ENCODE measurements around the gene ARFIP1. TPM values are rescaled to one million over a fixed set of nuclear protein-coding genes. Genes with fewer than 3 reads are reported as not detected.

ARFIP1 gene
- total RNA-seq, 4 donors from 2014 or later: 8.4 to 11.9 (median 9.7) TPM

GRCh38 chr4:152870606-152871005, 90.9 kb downstream of the ARFIP1 start:
- Histone ChIP-seq H3K4me3 (no peak overlapping the region), H3K27ac (no peak overlapping the region), H3K4me1 (no peaks in the 10 kb centered on the region), H3K27me3 (no peaks in the 10 kb centered on the region), H3K36me3 (peaks cover 0 to 7% of the 10 kb centered on the region in 2 donors), H3K9me3 (no peaks in the 10 kb centered on the region)
- DNase-seq (no peak), ATAC-seq (no peak)
- in situ Hi-C loops (cut with MboI; ENCODE audit: low sequenced_read_pairs in 4 of 4) (no loop called here), intact Hi-C loops (cut with DNase I; ENCODE audit: low total_unique reads) (no loop called here)
- TF ChIP-seq CTCF (IDR thresholded peaks at IDR 0.05 in 4 of 5, conservative IDR thresholded peaks at IDR 0.05 in 1 of 5) (no peak), POLR2A (IDR thresholded peaks at IDR 0.05) (no peak)

GRCh38 chr4:152875261-152875660, 95.5 kb downstream of the ARFIP1 start:
- Histone ChIP-seq H3K4me1 (no peaks in the 10 kb centered on the region), H3K36me3 (peaks cover 0 to 7% of the 10 kb centered on the region in 2 donors), H3K27me3 (no peaks in the 10 kb centered on the region), H3K4me3 (no peak overlapping the region), H3K9me3 (no peaks in the 10 kb centered on the region), H3K27ac (no peak overlapping the region)
- no peak for ATAC-seq
- in situ Hi-C loops (cut with MboI; ENCODE audit: low sequenced_read_pairs in 4 of 4) (no loop called here), intact Hi-C loops (cut with DNase I; ENCODE audit: low total_unique reads) (no loop called here)
- no peak for TF ChIP-seq CTCF (IDR thresholded peaks at IDR 0.05 in 4 of 5, conservative IDR thresholded peaks at IDR 0.05 in 1 of 5)
- TF ChIP-seq POLR2A (IDR thresholded peaks at IDR 0.05): no peak
- DNase-seq: no peak

- Histone ChIP-seq H3K4me3 (no peak overlapping the region), H3K4me1 (no peaks in the 10 kb centered on the region), H3K27me3 (no peaks in the 10 kb centered on the region), H3K27ac (no peak overlapping the region), H3K36me3 (peaks cover under 1 to 10% of the 10 kb centered on the region in 2 donors), H3K9me3 (no peaks in the 10 kb centered on the region)
- DNase-seq: no peak
- in situ Hi-C loops (cut with MboI; ENCODE audit: low sequenced_read_pairs in 4 of 4) (no loop called here), intact Hi-C loops (cut with DNase I; ENCODE audit: low total_unique reads) (no loop called here)
- ATAC-seq: no peak
- TF ChIP-seq CTCF (IDR thresholded peaks at IDR 0.05 in 4 of 5, conservative IDR thresholded peaks at IDR 0.05 in 1 of 5) (no peak), POLR2A (IDR thresholded peaks at IDR 0.05) (no peak)
Observed at GRCh38 chr4:152877868-152878267, 98.1 kb downstream of the ARFIP1 start.

- ATAC-seq (no peak), DNase-seq (no peak)
- intact Hi-C loops (cut with DNase I; ENCODE audit: low total_unique reads): no loop called here
- Histone ChIP-seq H3K27ac (no peak overlapping the region), H3K9me3 (no peaks in the 10 kb centered on the region), H3K4me1 (no peaks in the 10 kb centered on the region), H3K36me3 (peaks cover 3 to 15% of the 10 kb centered on the region in 2 donors), H3K27me3 (no peaks in the 10 kb centered on the region), H3K4me3 (no peak overlapping the region)
- in situ Hi-C loops (cut with MboI; ENCODE audit: low sequenced_read_pairs in 4 of 4): no loop called here
- no peak for TF ChIP-seq POLR2A (IDR thresholded peaks at IDR 0.05)
- TF ChIP-seq CTCF (IDR thresholded peaks at IDR 0.05 in 4 of 5, conservative IDR thresholded peaks at IDR 0.05 in 1 of 5): no peak
Observed at GRCh38 chr4:152880263-152880662, 100.5 kb downstream of the ARFIP1 start.

GRCh38 chr4:152881974-152882373, 102.2 kb downstream of the ARFIP1 start:
- Histone ChIP-seq H3K36me3 (peaks cover 3 to 15% of the 10 kb centered on the region in 2 donors), H3K4me3 (no peak overlapping the region), H3K27me3 (no peaks in the 10 kb centered on the region), H3K9me3 (no peaks in the 10 kb centered on the region), H3K27ac (no peak overlapping the region), H3K4me1 (no peaks in the 10 kb centered on the region)
- DNase-seq (no peak), ATAC-seq (no peak)
- in situ Hi-C loops (cut with MboI; ENCODE audit: low sequenced_read_pairs in 4 of 4) (no loop called here), intact Hi-C loops (cut with DNase I; ENCODE audit: low total_unique reads) (no loop called here)
- TF ChIP-seq CTCF (IDR thresholded peaks at IDR 0.05 in 4 of 5, conservative IDR thresholded peaks at IDR 0.05 in 1 of 5) (no peak), POLR2A (IDR thresholded peaks at IDR 0.05) (no peak)

Measured in gastrocnemius medialis (tissue), 4 donors.